HepG2 (cell line): ENCODE results near the gene SSBP4. TPM values are rescaled to one million over a fixed set of nuclear protein-coding genes. Genes with fewer than 3 reads are reported as not detected.

ENCODE experiments used
- ATAC-seq: fragments of 200-7000 bp; cut with Tn5 transposase; 3 replicates; pipeline ENCODE4 v1.9.1; 2020; ENCODE audit warnings: mild to moderate bottlenecking, moderate library complexity
- BruUV-seq: library from RNA; stranded (reverse); fragments of 400-500 nt; replicated peaks from 2 replicates; lab custom pipeline; 2021; lab: Mats Ljungman, UMichigan
- CTCF ChIA-PET: fragments of 300-600 bp; formaldehyde crosslinking; extraction: SDS; loops from one replicate; lab custom pipeline; 2021; ENCODE audit warnings: low total read pairs, inconsistent platforms, low intra/inter-chr PET ratio; lab: Yijun Ruan, JAX
- POLR2A ChIA-PET: fragments of 350-600 bp; sonication (Branson Sonifier 250); formaldehyde crosslinking; loops from one replicate; lab custom pipeline; 2020; ENCODE audit warnings: antibody characterized with exemption, inconsistent platforms; lab: Yijun Ruan, JAX
- DNase-seq: peaks from one replicate; pipeline ENCODE4 v3.0.0-alpha.2; 2015; ENCODE audit warnings: low spot score
- FAIRE-seq: peaks from 3 replicates; lab custom pipeline; 2011; peaks lifted over from hg19 to GRCh38; lab: Jason Lieb, UNC
- H2AFZ ChIP-seq: one replicate; pipeline ENCODE4 v1.6.1; 2011; ENCODE audit warnings: low read length, inconsistent platforms
- H3K27ac ChIP-seq: fragments of 300-600 bp; 3 replicates; pipeline ENCODE4 v1.8.0; 2011; ENCODE audit warnings: mixed run types, mild to moderate bottlenecking, mixed read lengths, low read length, inconsistent platforms; ENCODE audit not compliant: insufficient read depth; ENCODE audit errors: extremely low read length
- H3K27me3 ChIP-seq, 2 experiments: fragments of 200-600 bp in 1 of 2; 2 replicates in 1 of 2; 3 replicates in 1 of 2; pipeline versions ENCODE4 v1.6.0 to v1.8.0; 2011; ENCODE audit warnings: low read length in 2 of 2, mild to moderate bottlenecking in 2 of 2, moderate library complexity in 2 of 2, inconsistent platforms in 1 of 2; ENCODE audit not compliant: insufficient read depth in 2 of 2, control insufficient read depth in 1 of 2
- H3K36me3 ChIP-seq, 2 experiments: fragments of 200-600 bp in 1 of 2; replicated peaks in 1 of 2; 2 replicates in 1 of 2; 3 replicates in 1 of 2; pipeline versions ENCODE4 v1.5.1 to v1.8.0; 2011; ENCODE audit warnings: low read length in 2 of 2, inconsistent platforms in 1 of 2; ENCODE audit not compliant: insufficient read depth in 2 of 2, control insufficient read depth in 1 of 2
- H3K4me1 ChIP-seq: 2 replicates; pipeline ENCODE4 v1.5.1; 2012; ENCODE audit warnings: low read length, inconsistent platforms; ENCODE audit not compliant: insufficient read depth
- H3K4me2 ChIP-seq: 2 replicates; pipeline ENCODE4 v1.6.0; 2011; ENCODE audit warnings: low read depth, low read length, inconsistent platforms
- H3K4me3 ChIP-seq, 3 experiments: fragments of 200-600 bp in 1 of 3; sonication (generic), shearing (Covaris generic) in 1 of 3; replicated peaks in 1 of 3; 2 replicates each; pipeline ENCODE4 v1.5.1; 2011 to 2016; ENCODE audit warnings: low read length in 3 of 3, inconsistent platforms in 2 of 3, low read depth in 2 of 3, mild to moderate bottlenecking in 2 of 3, control low read depth in 1 of 3, mixed read lengths in 1 of 3; ENCODE audit not compliant: insufficient read depth in 1 of 3
- H3K79me2 ChIP-seq: one replicate; pipeline ENCODE4 v1.6.1; 2011; ENCODE audit warnings: low read length, inconsistent platforms; ENCODE audit not compliant: insufficient read depth
- H3K9ac ChIP-seq: 2 replicates; pipeline ENCODE4 v1.6.0; 2011; ENCODE audit warnings: mild to moderate bottlenecking, low read depth, low read length, inconsistent platforms; ENCODE audit not compliant: insufficient read depth
- H3K9me3 ChIP-seq: 2 replicates; pipeline ENCODE4 v1.5.1; 2012; ENCODE audit warnings: mild to moderate bottlenecking, low read length
- H4K20me1 ChIP-seq: 2 replicates; pipeline ENCODE4 v1.6.0; 2011; ENCODE audit warnings: inconsistent platforms, mild to moderate bottlenecking, low read length, moderate library complexity; ENCODE audit not compliant: insufficient read depth
- EED ChIP-seq: sonication (generic); formaldehyde crosslinking; IDR thresholded peaks from 2 replicates; pipeline ENCODE4 v1.5.0; 2020; ENCODE audit warnings: mild to moderate bottlenecking, missing genetic modification reagents
- NFATC3 ChIP-seq: sonication (generic); formaldehyde crosslinking; IDR thresholded peaks from 2 replicates; pipeline ENCODE4 v1.5.1; 2020; ENCODE audit warnings: mild to moderate bottlenecking, missing genetic modification reagents
- SIN3A ChIP-seq: IDR thresholded peaks from 2 replicates; pipeline ENCODE4 v1.6.1; 2011; ENCODE audit warnings: low read depth, mild to moderate bottlenecking, control low read depth, low read length, borderline replicate concordance
- XBP1 ChIP-seq: sonication (generic); formaldehyde crosslinking; IDR thresholded peaks from 2 replicates; pipeline ENCODE4 v1.5.0; 2020; ENCODE audit warnings: missing genetic modification reagents
- ZC3H13 ChIP-seq: sonication (generic); formaldehyde crosslinking; IDR thresholded peaks from 2 replicates; pipeline ENCODE4 v1.8.1; 2023; ENCODE audit warnings: mild to moderate bottlenecking, missing genetic modification reagents, moderate library complexity
- ZFP82 ChIP-seq: sonication (generic); formaldehyde crosslinking; IDR thresholded peaks from 2 replicates; pipeline ENCODE4 v1.5.1; 2020; ENCODE audit warnings: mild to moderate bottlenecking, missing genetic modification reagents, borderline replicate concordance
- ZFP91 ChIP-seq: sonication (generic); formaldehyde crosslinking; IDR thresholded peaks from 2 replicates; pipeline ENCODE4 v1.9.0; 2022; ENCODE audit warnings: missing genetic modification reagents, mild to moderate bottlenecking, borderline replicate concordance
- ZNF337 ChIP-seq: sonication (generic); formaldehyde crosslinking; IDR thresholded peaks from 2 replicates; pipeline ENCODE4 v1.5.1; 2020; ENCODE audit warnings: missing genetic modification reagents, low read depth, mild to moderate bottlenecking, borderline replicate concordance
- ZNF441 ChIP-seq: sonication (generic); formaldehyde crosslinking; IDR thresholded peaks from 2 replicates; pipeline ENCODE4 v1.7.0; 2021; ENCODE audit warnings: missing genetic modification reagents, borderline replicate concordance
- ZNF446 ChIP-seq: sonication (generic); formaldehyde crosslinking; IDR thresholded peaks from 2 replicates; pipeline ENCODE4 v1.5.0; 2020; ENCODE audit warnings: mild to moderate bottlenecking, missing genetic modification reagents
- ZNF672 ChIP-seq: sonication (generic); formaldehyde crosslinking; IDR thresholded peaks from 2 replicates; pipeline ENCODE4 v1.8.1; 2022; ENCODE audit warnings: missing genetic modification reagents
- ZNF773 ChIP-seq: sonication (generic); formaldehyde crosslinking; IDR thresholded peaks from 2 replicates; pipeline ENCODE4 v1.4.0; 2020; ENCODE audit warnings: missing genetic modification reagents, borderline replicate concordance
- WGBS: methylation state at CpG from one replicate; pipeline ENCODE4 v1.1.6; 2017; ENCODE audit warnings: low lambda C conversion rate; 5-methylcytosine and 5-hydroxymethylcytosine counted together
- in situ Hi-C: cut with HindIII; loops from 2 replicates; pipeline ENCODE4 v1.10.0; 2017; ENCODE audit warnings: low pct_unique_long_range_greater_than_20kb; ENCODE audit not compliant: extremely low pct_ligation_motif_present
- intact Hi-C: fragments of 100-400 bp; cut with micrococcal nuclease; formaldehyde crosslinking; loops from one replicate; pipeline ENCODE4 v1.10.0; 2022; ENCODE audit not compliant: unreplicated experiment
- polyA plus RNA-seq, 8 experiments: library from polyadenylated mRNA; depleted of rRNA in 3 of 8; stranded (reverse) in 7 of 8; unstranded in 1 of 8; fragments of >200 nt; fragmentation: Illumina TruSeq in 4 of 8; extraction: Trizol in 4 of 8; gene quantifications; 2 replicates each; pipeline versions ENCODE4 v1.2.1 to v1.2.3, GENCODE V29; 2011 to 2016; ENCODE audit warnings: low read depth in 4 of 8, missing spikeins in 1 of 8, mixed read lengths in 1 of 8; ENCODE audit not compliant: insufficient read depth in 1 of 8
- total RNA-seq, 5 experiments: library from RNA; depleted of rRNA; stranded (reverse); fragments of >200 nt; fragmentation: Illumina TruSeq; extraction: Trizol; gene quantifications; 2 replicates each; pipeline ENCODE4 v1.2.3, GENCODE V29; 2016; ENCODE audit warnings: low read depth in 1 of 5
- TF ChIP-seq, protein P1 (sequence below): sonication (generic); formaldehyde crosslinking; IDR thresholded peaks from 2 replicates; pipeline ENCODE4 v1.4.0; 2020; ENCODE audit warnings: mild to moderate bottlenecking, low read depth, missing genetic modification reagents
- TF ChIP-seq, protein P2 (sequence below): sonication (generic); formaldehyde crosslinking; IDR thresholded peaks from 2 replicates; pipeline ENCODE4 v1.9.0; 2021; ENCODE audit warnings: mild to moderate bottlenecking, missing genetic modification reagents
- TF ChIP-seq, protein P3 (sequence below): sonication (generic); formaldehyde crosslinking; IDR thresholded peaks from 2 replicates; pipeline ENCODE4 v1.5.0; 2020; ENCODE audit warnings: missing genetic modification reagents

The SSBP4 gene
- total and polyA plus RNA-seq, 2 of the 13 experiments (the other 11 are each of a cell fraction or from before 2014, with no cell fraction given), result 20.8 to 39.5 TPM

DNA sequence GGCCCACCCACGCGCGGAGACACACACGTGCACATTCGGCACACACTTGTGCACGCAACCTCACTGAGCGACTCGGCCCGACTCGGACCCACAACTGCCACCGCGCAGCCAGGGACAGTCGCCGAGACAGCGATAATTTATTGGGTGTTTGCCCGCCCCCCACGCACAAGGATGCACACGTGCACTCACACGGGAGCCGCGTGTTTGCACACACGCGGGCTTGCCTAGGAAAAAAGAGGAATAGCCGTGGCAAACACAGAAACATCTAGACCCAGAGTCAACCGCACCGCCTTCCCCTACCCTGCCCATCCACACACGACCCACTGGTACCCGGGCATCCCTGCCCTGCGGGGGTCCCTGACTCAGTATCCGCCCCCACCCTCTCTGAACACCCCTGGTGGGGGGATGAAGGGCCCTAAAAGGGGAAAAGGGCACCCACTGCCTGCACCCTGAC lies 1.1 kb upstream of the SSBP4 start:
- H3K27me3 ChIP-seq, result no peaks in the 10 kb centered on the region
- ATAC-seq (no peak), FAIRE-seq (no peak), DNase-seq (no peak)
- H4K20me1 ChIP-seq, result peaks cover 7% of the 10 kb centered on the region; the same call in 1 of the 2 replicates
- peak overlapping the region; percentile 85 for H3K4me2 ChIP-seq
- H3K79me2 ChIP-seq, result peaks cover 25% of the 10 kb centered on the region
- BruUV-seq, result no TSS peak
- no peak overlapping the region for H3K27ac ChIP-seq
- H2AFZ ChIP-seq, result no peak overlapping the region
- WGBS, result 43% methylated on average over 10 of the region's 30 CpGs
- 0 out of 5 replicates have a peak, but pooled peaks cover 0 to 3% of the 10 kb centered on the region in 2 experiments for H3K36me3 ChIP-seq
- POLR2A ChIA-PET, result interaction anchor here (0.8 to 3.7 kb wide), 12 partner anchors 8 to 138 kb away, joined by 3 to 25 read pairs (median 4); partner anchors contain the start of genes GDF15, JUND and LSM4
- CTCF ChIA-PET, result no interaction called here
- intact Hi-C loops (no loop called here), in situ Hi-C loops (loop anchor here (10.0 kb wide), 2 partner anchors 143 to 213 kb away; partner anchors contain the start of genes IQCN and RAB3A)
- peak overlapping the region; percentile 39; the same call in 1 of the 2 replicates for H3K9ac ChIP-seq
- peak overlapping the region; percentile 42 to 78 (median 54) for H3K4me3 ChIP-seq
- H3K9me3 ChIP-seq, result no peaks in the 10 kb centered on the region
- H3K4me1 ChIP-seq, result peaks cover 69% of the 10 kb centered on the region
- TF ChIP-seq, protein P1, sequence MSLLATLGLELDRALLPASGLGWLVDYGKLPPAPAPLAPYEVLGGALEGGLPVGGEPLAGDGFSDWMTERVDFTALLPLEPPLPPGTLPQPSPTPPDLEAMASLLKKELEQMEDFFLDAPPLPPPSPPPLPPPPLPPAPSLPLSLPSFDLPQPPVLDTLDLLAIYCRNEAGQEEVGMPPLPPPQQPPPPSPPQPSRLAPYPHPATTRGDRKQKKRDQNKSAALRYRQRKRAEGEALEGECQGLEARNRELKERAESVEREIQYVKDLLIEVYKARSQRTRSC (CRISPR knock-in tag), result no peak
- TF ChIP-seq, protein P2, sequence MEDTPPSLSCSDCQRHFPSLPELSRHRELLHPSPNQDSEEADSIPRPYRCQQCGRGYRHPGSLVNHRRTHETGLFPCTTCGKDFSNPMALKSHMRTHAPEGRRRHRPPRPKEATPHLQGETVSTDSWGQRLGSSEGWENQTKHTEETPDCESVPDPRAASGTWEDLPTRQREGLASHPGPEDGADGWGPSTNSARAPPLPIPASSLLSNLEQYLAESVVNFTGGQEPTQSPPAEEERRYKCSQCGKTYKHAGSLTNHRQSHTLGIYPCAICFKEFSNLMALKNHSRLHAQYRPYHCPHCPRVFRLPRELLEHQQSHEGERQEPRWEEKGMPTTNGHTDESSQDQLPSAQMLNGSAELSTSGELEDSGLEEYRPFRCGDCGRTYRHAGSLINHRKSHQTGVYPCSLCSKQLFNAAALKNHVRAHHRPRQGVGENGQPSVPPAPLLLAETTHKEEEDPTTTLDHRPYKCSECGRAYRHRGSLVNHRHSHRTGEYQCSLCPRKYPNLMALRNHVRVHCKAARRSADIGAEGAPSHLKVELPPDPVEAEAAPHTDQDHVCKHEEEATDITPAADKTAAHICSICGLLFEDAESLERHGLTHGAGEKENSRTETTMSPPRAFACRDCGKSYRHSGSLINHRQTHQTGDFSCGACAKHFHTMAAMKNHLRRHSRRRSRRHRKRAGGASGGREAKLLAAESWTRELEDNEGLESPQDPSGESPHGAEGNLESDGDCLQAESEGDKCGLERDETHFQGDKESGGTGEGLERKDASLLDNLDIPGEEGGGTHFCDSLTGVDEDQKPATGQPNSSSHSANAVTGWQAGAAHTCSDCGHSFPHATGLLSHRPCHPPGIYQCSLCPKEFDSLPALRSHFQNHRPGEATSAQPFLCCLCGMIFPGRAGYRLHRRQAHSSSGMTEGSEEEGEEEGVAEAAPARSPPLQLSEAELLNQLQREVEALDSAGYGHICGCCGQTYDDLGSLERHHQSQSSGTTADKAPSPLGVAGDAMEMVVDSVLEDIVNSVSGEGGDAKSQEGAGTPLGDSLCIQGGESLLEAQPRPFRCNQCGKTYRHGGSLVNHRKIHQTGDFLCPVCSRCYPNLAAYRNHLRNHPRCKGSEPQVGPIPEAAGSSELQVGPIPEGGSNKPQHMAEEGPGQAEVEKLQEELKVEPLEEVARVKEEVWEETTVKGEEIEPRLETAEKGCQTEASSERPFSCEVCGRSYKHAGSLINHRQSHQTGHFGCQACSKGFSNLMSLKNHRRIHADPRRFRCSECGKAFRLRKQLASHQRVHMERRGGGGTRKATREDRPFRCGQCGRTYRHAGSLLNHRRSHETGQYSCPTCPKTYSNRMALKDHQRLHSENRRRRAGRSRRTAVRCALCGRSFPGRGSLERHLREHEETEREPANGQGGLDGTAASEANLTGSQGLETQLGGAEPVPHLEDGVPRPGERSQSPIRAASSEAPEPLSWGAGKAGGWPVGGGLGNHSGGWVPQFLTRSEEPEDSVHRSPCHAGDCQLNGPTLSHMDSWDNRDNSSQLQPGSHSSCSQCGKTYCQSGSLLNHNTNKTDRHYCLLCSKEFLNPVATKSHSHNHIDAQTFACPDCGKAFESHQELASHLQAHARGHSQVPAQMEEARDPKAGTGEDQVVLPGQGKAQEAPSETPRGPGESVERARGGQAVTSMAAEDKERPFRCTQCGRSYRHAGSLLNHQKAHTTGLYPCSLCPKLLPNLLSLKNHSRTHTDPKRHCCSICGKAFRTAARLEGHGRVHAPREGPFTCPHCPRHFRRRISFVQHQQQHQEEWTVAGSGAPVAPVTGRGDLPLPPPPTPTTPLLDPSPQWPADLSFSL (CRISPR knock-in tag), result no peak; the same call in 1 of the 2 replicates
- no peak for TF ChIP-seq SIN3A
- TF ChIP-seq, protein P3, sequence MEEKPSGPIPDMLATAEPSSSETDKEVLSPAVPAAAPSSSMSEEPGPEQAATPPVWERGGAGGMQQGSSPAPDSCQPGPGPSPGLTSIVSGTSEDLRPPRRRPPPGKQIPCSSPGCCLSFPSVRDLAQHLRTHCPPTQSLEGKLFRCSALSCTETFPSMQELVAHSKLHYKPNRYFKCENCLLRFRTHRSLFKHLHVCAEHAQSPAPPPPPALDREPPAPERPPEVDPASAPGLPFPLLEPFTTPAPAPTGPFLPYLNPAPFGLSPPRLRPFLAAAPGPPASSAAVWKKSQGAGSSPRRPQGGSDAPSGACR (CRISPR knock-in tag), result no peak
- TF ChIP-seq ZNF337 (CRISPR knock-in tag), result no peak
- no peak for TF ChIP-seq XBP1 (CRISPR knock-in tag)
- TF ChIP-seq ZC3H13, result no peak
- TF ChIP-seq ZNF441 (CRISPR knock-in tag), result no peak
- TF ChIP-seq EED (CRISPR knock-in tag), result 0 out of 2 replicates have a peak, but pooled peaks have one; percentile 37
- no peak for TF ChIP-seq ZNF446 (CRISPR knock-in tag)
- no peak for TF ChIP-seq ZNF672 (CRISPR knock-in tag)
- TF ChIP-seq ZNF773 (CRISPR knock-in tag), result no peak
- TF ChIP-seq NFATC3, result no peak
- no peak for TF ChIP-seq ZFP91 (CRISPR knock-in tag)
- TF ChIP-seq ZFP82 (CRISPR knock-in tag), result no peak
